Spinal cord (tissue), 10 donors: ENCODE results near the gene FRMD6. TPM values are rescaled to one million over a fixed set of nuclear protein-coding genes. Genes with fewer than 3 reads are reported as not detected.
"Not testable (repeated sequence)": the region's sequence is repeated elsewhere in the genome, so short reads cannot be mapped to it uniquely, and the experiment has no call there.

Source experiments
- DNase-seq, 6 donors: peaks; one replicate each; pipeline versions ENCODE4 v3.0.0 to v3.0.0-alpha.2; 2013 to 2015; ENCODE audit warnings: low spot score in 6 of 6, low read depth in 4 of 6
- H3K27ac ChIP-seq: one replicate; pipeline ENCODE4 v1.5.1; 2013; ENCODE audit warnings: low read depth, low read length, control low read depth
- H3K27me3 ChIP-seq: one replicate; pipeline ENCODE4 v1.6.1; 2013; ENCODE audit warnings: low read length; ENCODE audit not compliant: control insufficient read depth, insufficient read depth
- H3K36me3 ChIP-seq: one replicate; pipeline ENCODE4 v1.6.1; 2013; ENCODE audit warnings: low read length; ENCODE audit not compliant: control insufficient read depth, insufficient read depth
- H3K4me1 ChIP-seq: one replicate; pipeline ENCODE4 v1.6.1; 2013; ENCODE audit warnings: low read length; ENCODE audit not compliant: control insufficient read depth, insufficient read depth
- H3K4me3 ChIP-seq: one replicate; pipeline ENCODE4 v1.5.1; 2013; ENCODE audit warnings: low read depth, low read length, control low read depth
- H3K9me3 ChIP-seq: one replicate; pipeline ENCODE4 v1.6.1; 2013; ENCODE audit warnings: low read length; ENCODE audit not compliant: control insufficient read depth, insufficient read depth
- WGBS: methylation state at CpG from one replicate; pipeline ENCODE4 v1.1.5; 2013; ENCODE audit warnings: missing lambda C conversion rate; ENCODE audit not compliant: insufficient coverage; 5-methylcytosine and 5-hydroxymethylcytosine counted together
- polyA plus RNA-seq, 2 donors: library from polyadenylated mRNA; unstranded; fragments of 120-200 nt; gene quantifications; one replicate each; pipeline ENCODE4 v1.2.1, GENCODE V29; 2013; ENCODE audit not compliant: insufficient read length in 2 of 2
- total RNA-seq, 2 donors: library from RNA; depleted of rRNA in 1 of 2; stranded (reverse); fragments of 120-200 nt in 1 of 2; fragments of >200 nt in 1 of 2; gene quantifications; one replicate each; pipeline versions ENCODE4 v1.2.3 to v1.2.4, GENCODE V29; 2013 to 2014
- donor health status: healthy.

FRMD6 gene
- total and polyA plus RNA-seq, 4 donors: 15.9 to 80.6 (median 41.2) TPM

DNA sequence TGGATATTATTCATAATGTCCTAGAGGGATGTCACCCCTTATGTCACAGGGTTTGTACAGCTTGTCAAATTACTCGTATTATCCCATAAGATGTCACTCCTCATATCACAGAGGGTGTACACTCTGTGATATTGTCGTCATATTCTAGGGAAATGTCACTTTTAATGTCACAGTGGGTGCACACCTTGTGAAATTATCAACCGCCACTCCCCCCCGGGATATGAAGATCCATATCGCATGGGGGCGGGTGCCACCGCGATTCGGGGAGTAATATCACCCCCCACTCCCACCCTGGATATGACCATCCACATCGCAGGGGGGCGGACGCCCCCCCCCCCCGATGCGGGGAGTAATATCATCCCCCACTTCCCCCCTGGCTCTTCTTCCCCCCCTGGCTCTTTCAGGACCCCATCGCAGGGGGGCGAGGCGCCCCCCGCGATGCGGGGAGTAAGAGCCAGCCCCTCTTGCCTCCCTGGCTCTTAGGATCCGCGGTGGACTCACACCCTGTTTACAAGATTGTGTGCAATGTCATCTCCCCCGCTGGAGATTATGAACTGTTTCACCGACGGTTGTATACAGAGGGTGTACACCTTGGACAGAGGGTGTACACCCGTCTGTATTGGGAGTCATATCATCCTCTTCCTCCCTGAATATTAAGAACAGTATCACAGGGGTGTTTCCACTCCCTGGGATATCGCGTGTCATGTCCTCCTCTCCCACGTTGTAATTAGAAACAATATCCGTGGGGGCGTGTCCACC lies 92.8 kb downstream of the FRMD6 start:
- Histone ChIP-seq H3K36me3 (no peaks in the 10 kb centered on the region), H3K27ac (no peak overlapping the region), H3K27me3 (no peaks in the 10 kb centered on the region), H3K9me3 (no peaks in the 10 kb centered on the region), H3K4me3 (no peak overlapping the region), H3K4me1 (no peaks in the 10 kb centered on the region)
- WGBS: 80% methylated on average over 3 of the region's 31 CpGs
- no peak for DNase-seq

DNA sequence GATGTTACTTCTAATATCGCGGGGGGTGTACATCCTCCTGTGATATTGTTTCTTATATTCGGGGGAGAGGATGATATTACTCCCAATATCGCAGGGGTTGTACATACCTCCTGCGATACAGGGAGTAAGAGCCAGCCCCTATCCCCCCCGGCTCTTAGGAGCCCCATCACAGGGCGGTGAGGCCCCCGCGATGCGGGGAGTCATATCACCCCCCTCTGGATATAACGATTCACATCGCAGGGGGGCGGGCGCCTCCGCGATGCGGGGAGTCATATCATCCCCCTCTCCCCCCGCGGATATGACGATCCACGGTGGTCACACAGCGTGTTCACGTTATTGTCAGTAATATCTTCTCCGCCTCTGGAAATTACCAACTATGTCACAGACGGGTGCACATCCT lies 95.1 kb downstream of the FRMD6 start:
- H3K36me3 ChIP-seq, H3K27ac ChIP-seq, H3K9me3 ChIP-seq, DNase-seq, H3K4me3 ChIP-seq, H3K27me3 ChIP-seq, H3K4me1 ChIP-seq: not testable (repeated sequence)
- WGBS: 100% methylated on average over 1 of the region's 25 CpGs

DNA sequence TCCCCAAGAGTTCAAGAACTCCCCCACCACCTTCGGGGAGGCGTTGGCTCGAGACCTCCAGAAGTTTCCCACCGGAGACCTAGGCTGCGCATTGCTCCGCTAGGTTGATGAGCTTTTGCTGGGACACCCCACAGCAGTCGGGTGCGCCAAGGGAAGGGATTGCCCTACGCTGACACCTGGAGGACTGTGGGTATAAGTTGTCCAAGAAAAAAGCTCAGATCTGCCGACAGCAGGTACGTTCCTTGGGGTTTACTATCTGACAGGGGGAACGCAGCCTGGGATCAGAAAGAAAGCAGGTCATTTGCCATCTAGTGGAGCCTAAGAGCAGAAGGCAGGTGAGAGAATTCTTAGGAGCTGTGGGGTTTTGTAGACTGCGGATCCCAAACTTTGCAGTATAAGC lies 98.8 kb downstream of the FRMD6 start:
- Histone ChIP-seq H3K27me3 (no peaks in the 10 kb centered on the region), H3K36me3 (no peaks in the 10 kb centered on the region), H3K4me1 (no peaks in the 10 kb centered on the region), H3K27ac (no peak overlapping the region), H3K9me3 (no peaks in the 10 kb centered on the region), H3K4me3 (no peak overlapping the region)
- DNase-seq: no peak
- WGBS: 82% methylated on average over 13 of the region's 13 CpGs

DNA sequence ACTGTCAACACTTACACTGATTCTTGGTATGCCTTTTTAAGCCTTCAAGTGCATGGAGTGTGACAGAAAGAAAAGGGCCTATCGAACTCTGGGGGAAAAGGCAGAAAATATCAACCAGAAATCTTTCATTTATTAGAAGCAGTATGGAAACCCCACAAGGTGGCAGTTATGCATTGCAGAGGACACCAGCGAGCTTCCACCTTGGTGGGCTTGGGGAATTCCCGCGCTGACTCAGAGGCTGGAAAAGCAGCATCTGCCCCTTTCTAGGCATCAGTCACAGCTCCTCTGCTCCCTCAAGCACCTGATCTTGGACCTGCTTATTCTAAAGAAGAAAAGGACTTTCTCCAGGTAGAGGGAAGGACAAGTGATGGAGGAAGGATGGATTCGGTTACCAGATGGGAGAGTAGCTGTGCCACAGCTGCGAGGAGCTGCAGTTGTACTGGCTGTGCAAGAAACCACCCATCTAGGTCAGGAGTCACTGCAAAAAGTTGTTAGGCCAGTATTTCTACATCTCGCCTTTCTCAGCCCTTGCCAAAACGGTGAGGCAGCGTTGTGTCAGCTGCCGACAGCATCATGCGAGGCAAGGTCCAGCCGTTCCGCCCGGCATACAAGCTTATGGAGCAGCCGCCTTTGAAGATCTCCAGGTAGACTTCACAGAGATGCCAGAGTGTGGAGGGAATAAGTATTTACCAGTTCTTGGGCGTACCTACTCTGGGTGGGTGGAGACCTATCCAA lies 100.1 kb downstream of the FRMD6 start:
- not testable (repeated sequence) for H3K4me3 ChIP-seq, H3K27ac ChIP-seq, H3K27me3 ChIP-seq, H3K36me3 ChIP-seq, H3K4me1 ChIP-seq, H3K9me3 ChIP-seq, DNase-seq
- 93% methylated on average over 12 of the region's 16 CpGs for WGBS

DNA sequence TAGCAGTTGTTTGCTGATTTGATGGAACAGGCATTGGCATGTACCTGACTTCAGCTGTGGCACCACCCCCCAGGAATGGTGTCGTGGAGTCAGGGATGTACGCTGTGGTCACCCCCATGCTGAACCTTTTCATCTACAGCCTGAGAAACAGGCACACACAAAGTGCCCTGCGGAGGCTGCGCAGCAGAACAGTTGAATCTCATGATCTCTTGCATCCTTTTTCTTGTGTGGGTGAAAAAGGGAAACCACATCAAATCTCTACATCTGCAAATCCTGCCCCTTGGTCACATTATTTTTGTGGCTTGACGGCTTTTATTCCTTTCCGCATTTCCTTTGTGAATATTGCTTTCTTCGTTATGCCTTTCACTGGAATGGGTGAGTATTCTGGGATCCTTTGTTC lies 106.0 kb downstream of the FRMD6 start:
- not testable (repeated sequence) for H3K4me3 ChIP-seq, DNase-seq, H3K4me1 ChIP-seq, H3K36me3 ChIP-seq, H3K9me3 ChIP-seq, H3K27me3 ChIP-seq, H3K27ac ChIP-seq
- 95% methylated on average over 2 of the region's 7 CpGs for WGBS

DNA sequence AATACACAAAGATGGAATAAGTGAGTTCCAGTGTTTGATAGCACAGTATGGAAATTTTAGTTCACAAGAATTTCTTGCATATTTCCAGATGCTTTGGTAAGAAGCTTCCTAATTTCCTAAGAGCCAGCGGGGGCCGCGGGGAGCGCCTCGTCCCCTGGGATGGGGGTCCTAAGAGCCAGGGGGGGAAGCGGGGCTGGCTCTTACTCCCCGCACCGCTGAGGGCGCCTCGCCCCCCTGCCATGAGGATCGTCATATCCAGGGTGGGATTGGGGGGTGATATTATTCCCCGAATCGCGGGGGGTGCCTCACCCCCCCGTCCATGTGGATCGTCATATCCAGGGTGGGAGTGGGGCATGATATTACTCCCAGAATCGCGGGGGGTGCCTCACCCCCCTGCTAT lies 108.2 kb downstream of the FRMD6 start:
- Histone ChIP-seq H3K27ac (no peak overlapping the region), H3K27me3 (no peaks in the 10 kb centered on the region), H3K9me3 (no peaks in the 10 kb centered on the region), H3K4me1 (no peaks in the 10 kb centered on the region), H3K4me3 (no peak overlapping the region), H3K36me3 (no peaks in the 10 kb centered on the region)
- WGBS: 94% methylated on average over 10 of the region's 18 CpGs
- no peak for DNase-seq

DNA sequence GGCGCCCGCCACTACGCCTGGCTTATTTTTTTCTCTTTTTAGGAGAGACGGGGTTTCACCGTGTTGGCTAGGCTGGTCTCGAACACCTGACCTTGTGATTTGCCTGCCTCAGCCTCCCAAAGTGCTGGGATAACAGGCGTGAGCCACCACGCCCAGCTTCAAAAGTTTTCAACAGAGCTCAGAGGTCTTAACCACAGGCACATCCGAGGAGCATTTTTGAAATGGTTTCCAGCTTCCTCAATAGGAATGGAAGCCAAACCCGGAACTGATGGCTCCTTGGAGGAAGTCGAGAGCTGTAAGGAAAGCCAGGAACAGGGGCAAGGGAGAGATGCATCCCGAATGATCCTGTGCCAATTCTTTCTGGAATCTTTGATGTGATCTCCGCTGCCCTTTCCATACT lies 114.0 kb downstream of the FRMD6 start:
- H3K36me3 ChIP-seq, H3K27ac ChIP-seq, DNase-seq, H3K4me1 ChIP-seq, H3K27me3 ChIP-seq, H3K4me3 ChIP-seq, H3K9me3 ChIP-seq: not testable (repeated sequence)
- 97% methylated on average over 9 of the region's 13 CpGs for WGBS

DNA sequence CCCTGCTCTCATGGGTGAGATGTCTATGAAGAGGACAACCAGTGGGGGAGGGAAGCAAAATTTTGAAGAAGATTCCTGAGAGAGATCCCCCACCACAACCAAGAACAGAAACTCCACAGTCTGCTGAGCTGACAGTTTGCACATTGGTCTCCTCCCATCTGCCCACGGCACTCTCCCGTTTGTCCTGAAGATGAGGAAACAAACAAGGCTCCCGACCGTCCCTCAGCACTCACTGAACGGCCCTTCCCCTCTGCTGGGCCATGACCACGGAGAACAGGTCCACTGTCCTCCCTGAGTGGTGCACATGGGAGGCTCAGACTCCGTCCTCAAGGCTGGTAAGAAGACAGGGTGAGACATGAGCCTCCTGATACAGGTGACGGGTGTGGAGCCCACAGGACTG lies 114.9 kb downstream of the FRMD6 start:
- not testable (repeated sequence) for H3K36me3 ChIP-seq, H3K27ac ChIP-seq, H3K4me1 ChIP-seq, DNase-seq, H3K27me3 ChIP-seq, H3K4me3 ChIP-seq, H3K9me3 ChIP-seq
- 79% methylated on average over 8 of the region's 8 CpGs for WGBS

DNA sequence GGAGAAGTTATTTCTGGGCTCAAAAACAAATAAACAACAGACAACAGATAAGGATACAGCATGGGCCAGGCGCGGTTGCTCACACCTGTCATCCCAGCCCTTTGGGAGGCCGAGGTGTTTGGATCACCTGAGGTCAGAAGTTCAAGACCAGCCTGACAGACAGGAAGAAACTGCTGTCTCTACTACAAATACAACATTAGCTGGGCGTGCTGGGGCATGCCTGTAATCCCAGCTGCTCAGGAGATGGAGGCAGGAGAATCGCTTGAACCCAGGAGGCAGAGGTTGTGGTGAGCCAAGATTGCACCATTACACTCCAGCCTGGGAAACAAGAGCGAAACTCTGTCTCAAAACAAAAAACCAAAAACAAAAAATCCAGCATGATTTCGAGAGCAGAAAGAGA lies 117.6 kb downstream of the FRMD6 start:
- H3K9me3 ChIP-seq, H3K27me3 ChIP-seq, H3K36me3 ChIP-seq, H3K4me3 ChIP-seq, DNase-seq, H3K4me1 ChIP-seq, H3K27ac ChIP-seq: not testable (repeated sequence)
- WGBS: 93% methylated on average over 4 of the region's 7 CpGs

DNA sequence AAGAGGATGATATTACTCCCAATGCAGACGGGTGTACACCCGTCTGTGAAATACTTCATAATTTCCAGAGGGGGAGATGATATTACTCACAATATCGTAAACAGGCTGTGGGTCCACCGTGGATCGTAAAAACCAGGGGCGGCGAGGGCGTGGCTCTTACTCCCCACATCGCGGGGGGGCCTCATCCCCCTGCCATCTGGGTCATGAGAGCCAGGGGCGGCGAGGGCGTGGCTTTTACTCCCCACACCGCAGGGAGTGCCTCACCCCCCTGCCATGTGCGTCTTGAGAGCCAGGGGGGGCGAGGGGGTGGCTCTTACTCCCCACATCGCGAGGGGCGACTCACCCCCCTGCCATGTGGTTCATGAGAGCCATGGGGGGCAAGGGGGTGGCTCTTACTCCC lies 122.5 kb downstream of the FRMD6 start:
- DNase-seq: no peak
- WGBS: 94% methylated on average over 11 of the region's 19 CpGs
- no peak overlapping the region for H3K4me3 ChIP-seq
- no peaks in the 10 kb centered on the region for H3K27me3 ChIP-seq
- peaks cover 9% of the 10 kb centered on the region for H3K4me1 ChIP-seq
- H3K36me3 ChIP-seq: no peaks in the 10 kb centered on the region
- H3K9me3 ChIP-seq: no peaks in the 10 kb centered on the region
- H3K27ac ChIP-seq: no peak overlapping the region
